HG02571 (cell line): Measurements from ENCODE around the gene ZNF829.

Source experiments
- ATAC-seq: cut with Tn5 transposase; IDR thresholded peaks from one replicate; pipeline ENCODE4 v1.9.1; 2021; ENCODE audit warnings: mild to moderate bottlenecking, moderate library complexity; ENCODE audit not compliant: unreplicated experiment

Gene ZNF829

DNA sequence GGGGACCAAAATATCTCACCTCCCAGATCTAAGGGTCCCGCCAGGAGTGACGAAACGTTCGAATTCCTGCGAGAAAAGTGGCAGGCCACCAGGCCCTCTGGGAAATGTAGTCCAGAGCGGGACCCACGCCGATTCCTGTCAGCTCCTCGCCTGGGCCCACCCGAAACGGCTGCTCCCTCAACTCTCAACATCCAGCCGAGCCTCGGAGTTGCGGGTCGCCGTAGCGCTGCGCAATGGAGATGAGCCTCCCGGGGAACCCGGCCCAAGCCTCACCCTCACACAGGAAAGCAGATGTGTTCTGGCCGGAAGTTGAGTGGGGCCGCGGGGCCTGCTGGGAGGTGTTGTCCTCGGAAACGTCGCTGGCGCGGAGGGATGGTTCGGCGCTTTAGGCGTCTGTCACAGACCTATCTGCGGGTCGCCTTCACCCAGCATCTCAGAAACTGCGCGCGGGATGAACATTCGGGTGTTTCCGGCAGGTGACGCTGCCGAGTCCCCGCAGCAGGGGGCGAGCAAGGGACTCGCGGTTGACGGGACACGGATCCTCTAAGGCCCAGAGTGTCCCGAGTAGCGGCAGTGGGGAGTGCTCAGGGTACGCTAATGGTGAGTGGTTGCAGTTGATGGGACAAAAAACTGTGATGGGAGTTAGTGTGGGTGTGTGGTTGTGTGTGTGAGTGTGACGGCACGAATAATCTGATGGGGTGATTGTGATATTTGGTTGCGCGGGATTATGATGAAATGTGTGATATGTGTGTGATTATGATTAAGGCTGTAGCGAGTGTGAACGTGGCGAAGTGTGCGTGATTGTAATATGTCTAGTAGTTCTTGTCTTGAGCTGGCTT is at the start of gene ZNF829, which contains the start of gene ZNF568:
TSS of gene ZNF829 (minus strand) at position 300 of the 839 bp plus-strand sequence. CDS start 1,124 bp downstream, outside the sequence.
TSS of gene ZNF568 (plus strand) at position 341 of the 839 bp plus-strand sequence. CDS start 6,439 bp downstream, outside the sequence.
- ATAC-seq = peak; percentile 92

DNA sequence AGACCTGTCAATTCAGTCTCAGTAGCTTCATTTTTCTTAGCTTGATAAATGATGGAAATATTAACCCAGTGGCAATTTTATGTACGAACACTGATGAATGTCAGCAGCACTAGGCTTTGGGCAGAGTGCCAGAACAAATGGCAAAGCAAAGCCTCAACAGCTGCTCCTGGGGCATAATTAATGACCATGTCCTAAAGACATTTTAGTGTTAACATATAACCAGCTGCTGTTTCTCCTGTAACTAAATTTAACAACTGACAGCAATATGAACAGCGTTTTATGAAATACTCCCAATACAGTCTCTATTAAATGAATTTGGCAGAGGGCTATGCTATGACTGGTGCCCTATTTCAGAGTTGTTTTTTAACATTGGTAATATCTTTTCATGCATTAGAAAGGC is 47.2 kb upstream of the ZNF829 start:
- ATAC-seq = no peak

DNA sequence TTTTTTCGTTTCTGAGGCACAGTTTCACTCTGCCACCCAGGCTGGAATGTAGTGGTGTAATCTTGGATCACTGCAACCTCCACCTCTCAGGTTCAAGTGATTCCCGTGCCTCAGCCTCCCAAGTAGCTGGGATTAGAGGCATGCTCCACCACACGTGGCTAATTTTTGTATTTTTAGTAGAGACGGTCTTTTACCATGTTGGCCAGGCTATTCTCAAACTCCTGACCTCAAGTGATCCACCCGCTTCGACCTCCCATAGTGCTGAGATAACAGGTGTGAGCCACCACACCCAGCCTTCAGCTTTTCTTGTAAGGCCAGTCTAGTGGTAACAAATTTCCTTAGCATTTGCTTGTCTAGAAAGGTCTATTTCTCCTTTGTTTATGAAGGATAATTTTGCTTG is 46.3 kb upstream of the ZNF829 start:
- no peak for ATAC-seq

DNA sequence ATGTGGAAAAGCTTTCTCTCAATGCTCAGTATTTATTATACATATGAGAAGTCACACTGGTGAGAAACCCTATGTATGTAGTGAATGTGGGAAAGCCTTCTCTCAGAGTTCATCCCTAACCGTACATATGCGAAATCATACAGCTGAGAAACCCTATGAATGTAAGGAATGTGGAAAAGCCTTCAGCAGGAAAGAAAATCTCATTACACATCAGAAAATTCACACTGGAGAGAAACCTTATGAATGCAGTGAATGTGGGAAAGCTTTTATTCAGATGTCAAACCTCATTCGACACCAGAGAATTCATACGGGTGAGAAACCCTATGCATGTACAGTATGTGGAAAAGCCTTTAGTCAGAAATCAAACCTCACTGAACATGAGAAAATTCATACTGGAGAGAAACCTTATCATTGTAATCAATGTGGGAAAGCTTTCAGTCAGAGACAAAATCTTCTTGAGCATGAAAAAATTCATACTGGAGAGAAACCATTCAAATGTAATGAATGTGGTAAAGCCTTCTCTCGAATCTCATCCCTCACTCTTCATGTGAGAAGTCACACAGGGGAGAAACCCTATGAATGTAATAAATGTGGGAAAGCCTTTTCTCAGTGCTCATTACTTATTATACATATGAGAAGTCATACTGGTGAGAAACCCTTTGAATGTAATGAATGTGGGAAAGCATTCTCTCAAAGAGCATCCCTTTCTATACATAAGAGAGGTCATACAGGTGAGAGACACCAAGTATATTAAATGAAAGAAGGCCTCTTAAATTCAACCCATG is 34.4 kb upstream of the ZNF829 start:
- no peak for ATAC-seq

DNA sequence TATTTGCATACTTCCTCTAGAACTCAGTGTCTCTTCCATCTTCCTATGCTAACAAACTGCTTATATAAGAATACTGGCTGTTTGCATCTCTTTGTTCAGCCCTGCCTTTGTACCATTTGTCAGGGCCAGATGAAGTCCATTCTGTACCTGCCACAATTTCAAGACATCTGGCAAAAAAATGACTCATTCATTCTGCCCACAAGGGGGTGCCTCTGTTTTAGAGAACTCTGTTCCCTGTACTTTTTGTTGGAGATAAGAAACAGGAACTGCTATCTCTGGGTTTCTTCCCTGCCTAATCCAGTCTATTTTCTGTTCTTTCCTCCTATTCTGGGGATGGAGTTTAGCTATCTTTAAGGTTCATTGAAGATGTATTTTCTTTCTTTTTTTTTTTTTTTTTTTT is 23.1 kb upstream of the ZNF829 start:
- ATAC-seq = no peak

DNA sequence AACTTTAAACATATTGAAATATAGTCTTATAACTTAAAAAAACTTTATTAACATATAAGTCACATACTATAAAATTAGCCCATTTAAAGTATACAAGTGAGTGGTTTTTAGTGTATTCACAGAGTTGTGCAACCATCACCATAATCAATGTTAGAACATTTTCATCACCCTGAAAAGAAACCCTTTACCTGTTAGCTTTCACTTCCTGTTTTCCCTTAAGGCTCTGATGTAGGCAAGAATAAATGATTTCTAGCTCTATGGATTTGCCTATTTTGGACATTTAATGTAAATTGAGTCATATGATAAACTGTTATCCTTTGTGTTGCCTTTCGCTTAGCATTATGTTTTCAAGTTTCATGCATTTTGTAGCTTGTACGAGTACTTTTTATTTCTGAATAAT is 15.6 kb upstream of the ZNF829 start:
- ATAC-seq = no peak

DNA sequence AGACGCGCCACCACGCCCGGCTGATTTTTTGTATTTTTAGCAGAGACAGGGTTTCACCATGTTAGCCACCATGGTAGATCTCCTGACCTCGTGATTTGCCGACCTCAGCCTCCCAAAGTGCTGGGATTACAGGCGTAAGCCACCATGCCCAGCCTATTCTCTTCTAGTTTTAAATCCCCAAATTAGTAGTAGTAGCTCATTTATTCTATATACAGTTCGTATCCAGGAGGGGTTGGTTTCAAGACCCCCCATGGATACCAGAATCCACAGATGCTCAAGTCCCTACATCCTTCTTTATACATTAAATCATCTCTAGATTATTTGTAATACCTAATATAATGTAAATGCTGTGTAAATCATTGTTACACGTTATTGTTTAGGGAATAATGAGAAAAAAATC is 2.0 kb upstream of the ZNF829 start:
- no peak for ATAC-seq

DNA sequence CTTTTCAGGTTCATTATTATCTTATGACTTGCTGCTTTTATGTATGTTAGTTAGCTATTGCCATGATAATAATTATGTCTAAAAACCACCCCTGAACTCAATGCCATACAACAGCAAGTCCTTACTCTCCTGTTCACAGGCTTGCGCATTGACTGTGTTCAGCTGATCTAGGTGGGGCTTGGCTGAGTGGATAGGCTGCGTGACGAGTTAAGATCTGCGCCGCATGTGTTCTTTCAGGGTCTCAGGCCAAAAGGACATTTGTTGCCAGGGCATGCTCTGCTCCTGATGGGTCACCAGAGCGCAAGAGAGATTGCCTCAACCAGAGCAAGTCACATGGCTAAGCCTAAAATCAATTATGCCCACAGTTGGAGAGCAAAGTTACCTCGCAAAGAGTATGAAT is 900 bp upstream of the ZNF829 start:
- no peak for ATAC-seq

DNA sequence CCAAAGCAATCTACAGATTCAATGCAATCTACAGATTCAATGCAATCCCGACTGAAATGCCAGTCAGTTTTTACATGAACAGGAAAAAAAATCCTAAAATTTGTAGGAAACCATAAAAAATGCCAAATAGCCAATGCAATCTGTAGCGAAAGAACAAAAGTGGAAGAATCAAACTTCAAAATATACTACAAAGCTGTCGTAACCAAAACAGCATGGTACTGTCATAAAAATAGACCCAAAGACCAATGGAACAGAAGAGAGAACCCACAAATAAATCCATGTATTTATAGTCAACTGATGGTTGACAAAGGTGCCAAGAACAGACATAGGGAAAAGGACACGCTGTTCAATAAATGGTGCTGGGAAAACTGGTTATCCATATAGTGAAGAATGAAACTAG is 17.7 kb downstream of the ZNF829 start:
- no peak for ATAC-seq

DNA sequence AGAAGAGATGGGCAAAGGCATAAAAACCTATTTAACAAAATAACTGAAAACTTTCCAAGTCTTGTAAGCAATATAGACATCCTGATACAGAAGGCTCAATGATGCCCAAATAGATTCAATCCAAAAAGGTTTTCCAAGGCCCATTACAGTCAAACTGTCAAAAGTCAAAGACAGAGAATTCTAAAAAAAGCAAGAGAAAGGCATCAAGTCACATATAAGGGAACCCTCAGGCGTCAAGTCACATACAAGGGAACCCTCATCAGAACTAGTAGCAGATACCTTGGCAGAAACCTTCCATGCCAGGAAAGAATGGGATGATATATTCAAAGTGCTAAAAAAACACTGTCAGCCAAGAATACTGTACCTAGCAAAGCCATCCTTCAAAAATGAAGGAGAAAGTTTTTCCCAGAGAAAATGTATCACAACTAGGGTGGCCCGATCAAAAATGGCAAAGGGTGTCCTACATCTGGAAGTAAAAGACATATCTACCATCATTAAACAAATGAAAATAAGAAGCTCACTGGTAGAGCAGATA is 21.2 kb downstream of the ZNF829 start:
- no peak for ATAC-seq

DNA sequence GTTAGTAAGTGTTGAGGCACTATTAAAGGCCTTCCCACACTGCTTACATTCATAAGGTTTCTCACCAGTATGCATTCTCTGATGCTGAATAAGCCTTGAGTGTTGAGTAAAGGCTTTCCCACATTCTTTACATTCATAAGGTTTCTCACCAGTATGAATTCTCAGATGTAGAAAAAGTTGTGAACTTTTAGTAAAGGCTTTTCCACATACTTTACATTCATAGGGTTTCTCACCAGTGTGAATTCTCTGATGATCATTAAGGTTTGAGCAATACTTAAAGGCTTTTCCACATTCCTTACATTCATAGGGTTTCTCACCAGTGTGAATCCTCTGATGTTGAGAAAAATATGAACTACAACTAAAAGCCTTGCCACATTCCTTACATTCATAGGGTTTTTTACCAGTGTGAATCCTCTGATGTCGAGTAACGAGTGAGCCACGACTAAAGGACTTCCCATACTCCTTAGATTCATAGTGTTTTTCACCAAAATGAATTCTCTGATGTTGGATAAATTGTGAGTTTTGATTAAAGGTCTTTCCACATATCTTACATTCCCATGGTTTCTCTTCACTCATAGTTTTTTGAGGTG is 24.2 kb downstream of the ZNF829 start:
- ATAC-seq = no peak

DNA sequence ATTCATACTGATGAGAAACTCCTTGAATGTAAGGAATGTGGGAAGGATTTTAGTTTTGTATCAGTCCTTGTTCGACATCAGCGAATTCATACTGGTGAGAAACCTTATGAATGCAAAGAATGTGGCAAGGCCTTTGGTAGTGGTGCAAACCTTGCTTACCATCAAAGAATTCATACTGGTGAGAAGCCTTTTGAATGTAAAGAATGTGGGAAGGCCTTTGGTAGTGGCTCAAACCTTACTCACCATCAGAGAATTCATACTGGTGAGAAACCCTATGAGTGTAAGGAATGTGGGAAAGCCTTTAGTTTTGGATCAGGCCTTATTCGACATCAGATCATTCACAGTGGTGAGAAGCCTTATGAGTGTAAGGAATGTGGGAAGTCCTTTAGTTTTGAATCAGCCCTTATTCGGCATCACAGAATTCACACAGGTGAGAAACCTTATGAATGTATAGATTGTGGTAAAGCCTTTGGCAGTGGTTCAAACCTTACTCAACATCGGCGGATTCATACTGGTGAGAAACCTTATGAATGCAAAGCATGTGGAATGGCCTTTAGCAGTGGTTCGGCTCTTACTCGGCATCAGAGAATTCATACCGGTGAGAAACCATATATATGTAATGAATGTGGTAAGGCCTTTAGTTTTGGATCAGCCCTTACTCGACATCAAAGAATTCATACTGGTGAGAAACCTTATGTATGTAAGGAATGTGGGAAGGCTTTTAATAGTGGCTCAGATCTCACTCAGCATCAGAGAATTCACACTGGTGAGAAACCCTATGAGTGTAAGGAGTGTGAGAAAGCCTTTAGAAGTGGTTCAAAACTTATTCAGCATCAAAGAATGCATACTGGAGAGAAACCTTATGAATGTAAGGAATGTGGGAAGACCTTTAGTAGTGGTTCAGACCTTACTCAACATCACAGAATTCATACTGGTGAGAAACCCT is 38.8 kb downstream of the ZNF829 start:
- ATAC-seq = no peak

DNA sequence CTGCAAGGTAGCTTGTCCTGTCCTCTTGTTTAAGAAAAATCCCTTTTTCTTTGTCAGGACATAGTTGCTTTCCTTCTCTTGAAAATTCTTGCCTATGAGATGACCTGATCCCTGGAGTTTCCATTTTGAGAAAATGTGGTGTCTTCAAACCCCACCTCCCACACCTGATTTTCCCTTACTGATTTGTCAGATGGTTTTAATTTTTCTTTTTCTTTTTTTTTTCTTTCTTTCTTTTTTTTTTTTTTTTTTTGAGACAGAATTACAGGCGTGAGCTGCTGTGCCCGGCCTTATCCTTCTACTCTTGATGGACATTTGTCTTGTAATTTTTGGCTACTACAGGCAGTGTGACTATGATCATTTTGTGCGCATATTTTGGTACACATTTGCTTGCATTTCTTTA is 64.2 kb downstream of the ZNF829 start:
- no peak for ATAC-seq

DNA sequence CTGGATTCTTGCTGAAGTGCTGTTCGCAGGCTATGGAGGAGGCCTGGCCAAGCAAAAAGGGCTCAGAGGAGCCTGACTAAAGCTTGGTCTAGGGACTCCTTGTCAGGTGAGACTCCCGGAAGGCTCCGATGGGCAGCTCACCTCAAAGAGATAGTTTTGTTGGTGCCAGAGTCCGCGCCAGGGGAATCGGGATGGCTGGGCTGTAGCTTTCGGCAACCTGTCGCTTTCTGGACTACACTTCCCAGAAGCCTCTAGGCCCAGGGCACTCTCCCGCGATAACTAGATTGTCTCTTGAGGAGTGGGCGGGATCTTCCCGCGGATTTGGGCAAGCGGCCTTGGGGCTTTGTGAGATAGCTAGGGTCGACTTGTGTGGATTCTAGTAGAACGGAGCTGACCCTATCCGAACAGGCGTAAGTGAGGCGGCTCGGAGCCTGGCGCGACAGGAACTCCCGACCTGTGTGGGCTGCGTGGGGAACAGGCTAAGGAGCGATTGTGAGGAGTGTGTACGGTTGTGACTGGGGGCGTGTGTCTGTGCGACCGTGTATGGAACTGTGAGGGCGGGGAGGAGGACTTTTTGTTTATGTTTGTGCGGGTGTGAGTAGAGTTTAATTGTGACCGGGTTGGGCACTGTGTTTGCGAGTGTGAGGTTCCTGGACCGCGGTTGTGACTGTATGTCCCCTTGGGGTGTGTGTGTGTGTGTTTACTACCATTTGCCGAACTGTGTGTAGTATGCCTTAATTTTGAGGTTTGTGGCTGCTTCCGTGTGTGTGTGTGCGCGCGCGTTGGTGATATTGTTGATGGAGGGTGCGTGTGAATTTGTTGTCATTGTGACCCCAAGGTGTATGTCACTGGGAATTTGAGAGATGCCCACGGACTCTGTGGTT is 65.3 kb downstream of the ZNF829 start, which contains the start of gene ZNF345:
TSS of gene ZNF345 (plus strand) at position 318 of the 884 bp plus-strand sequence. CDS start 25,955 bp downstream, outside the sequence.
- peak; percentile 74 for ATAC-seq

DNA sequence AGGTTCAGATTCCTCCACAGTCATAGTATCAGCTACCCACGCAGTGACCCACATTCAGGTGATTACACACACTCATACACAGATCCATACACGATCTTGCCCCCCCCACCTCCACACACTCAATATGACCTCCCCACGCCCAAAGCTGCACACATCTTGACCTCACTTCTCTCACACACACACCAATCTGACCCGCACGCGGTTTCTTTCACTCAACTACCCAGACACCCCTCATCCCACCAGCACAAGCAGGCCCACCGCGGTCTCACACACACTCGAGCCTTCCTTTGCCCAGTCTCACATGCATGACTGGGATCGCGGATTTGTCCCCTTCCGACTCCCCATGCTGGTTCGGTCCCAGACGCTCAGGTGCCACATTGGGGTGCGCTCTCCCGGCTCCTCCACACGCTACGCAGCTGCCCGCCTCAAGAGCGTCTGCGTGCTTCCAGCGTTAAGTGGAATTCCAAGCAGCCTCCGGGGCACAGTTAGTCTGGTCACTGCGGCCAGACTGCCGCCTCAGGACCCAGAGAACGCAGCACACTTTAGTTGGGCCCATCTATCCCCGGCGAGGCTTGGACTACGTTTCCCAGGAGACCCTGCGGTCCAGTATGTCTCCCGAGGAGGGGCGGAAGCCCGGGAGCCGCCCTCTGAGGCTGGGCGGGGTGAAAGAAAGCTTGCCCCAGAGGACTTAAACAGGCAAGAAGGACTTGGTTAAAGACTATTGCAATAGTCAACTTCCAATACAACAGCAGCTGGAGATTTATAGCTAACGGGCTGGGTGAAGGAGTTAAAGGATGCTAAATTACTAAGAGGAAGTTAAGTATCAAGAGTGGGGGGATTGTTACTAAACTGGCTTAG is 66.2 kb downstream of the ZNF829 start:
- peak; percentile 82 for ATAC-seq

DNA sequence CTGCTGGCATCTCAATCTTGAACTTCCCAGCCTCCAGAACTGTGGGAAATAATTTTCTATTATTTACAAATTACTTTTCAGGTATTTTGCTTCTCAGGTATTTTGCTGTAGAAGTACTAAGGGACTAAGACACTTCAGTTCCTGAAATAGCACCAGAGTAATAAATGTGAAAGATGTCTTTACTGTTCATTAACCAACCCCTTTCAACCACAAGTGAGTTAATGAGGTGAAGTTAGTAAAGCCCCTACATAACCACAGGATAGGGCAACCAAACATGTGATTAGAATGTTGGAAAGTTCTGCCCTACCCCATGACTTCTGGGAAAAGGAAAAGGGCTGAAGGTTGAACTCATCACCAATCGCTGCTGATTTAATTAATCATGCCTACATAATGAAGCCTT is 68.1 kb downstream of the ZNF829 start:
- no peak for ATAC-seq

DNA sequence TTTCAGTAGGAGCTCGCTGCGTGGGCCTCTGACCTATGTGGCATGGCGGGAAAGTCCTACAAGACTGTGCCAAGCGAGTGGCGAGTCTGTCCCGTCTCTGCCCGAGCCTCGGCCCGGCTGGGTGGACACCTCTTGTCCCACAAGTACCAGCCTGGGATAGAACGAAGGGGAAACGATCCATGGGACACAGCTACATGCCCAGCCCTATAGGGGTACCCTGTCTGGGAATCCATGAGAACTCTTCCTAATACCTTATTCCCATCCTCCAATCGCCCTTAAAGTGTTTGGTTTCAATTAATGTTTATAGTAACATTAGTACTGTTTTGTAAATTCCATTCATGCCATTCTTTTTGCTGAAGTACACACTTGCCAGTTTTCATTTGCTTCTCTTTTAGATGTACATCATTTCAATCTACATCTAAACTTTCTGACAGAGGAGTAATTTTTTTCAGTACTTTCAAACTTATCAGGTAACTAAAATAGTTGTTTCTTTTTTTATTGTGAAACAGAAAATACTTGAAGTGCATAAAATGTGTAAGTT is 77.2 kb downstream of the ZNF829 start:
- no peak for ATAC-seq
